BJ (cell line): ENCODE data around the gene SSBP3. TPM values are rescaled to one million over a fixed set of nuclear protein-coding genes. Genes with fewer than 3 reads are reported as not detected.

ENCODE experiments used
- CTCF ChIA-PET: fragments of 350-600 bp; formaldehyde crosslinking; extraction: SDS; loops from one replicate; lab custom pipeline; 2021; ENCODE audit warnings: antibody characterized with exemption, inconsistent platforms; lab: Yijun Ruan, JAX
- POLR2A ChIA-PET: fragments of 300-600 bp; sonication (Branson Sonifier 250); formaldehyde crosslinking; extraction: SDS; loops from one replicate; lab custom pipeline; 2021; ENCODE audit warnings: antibody characterized with exemption; lab: Charles Lee
- DNase-seq: peaks from one replicate; pipeline ENCODE4 v3.0.0-alpha.2; 2011; ENCODE audit warnings: low read depth
- H3K27me3 ChIP-seq: 2 replicates; pipeline ENCODE4 v1.6.0; 2011; ENCODE audit warnings: low read length; ENCODE audit not compliant: control insufficient read depth, insufficient read depth
- H3K36me3 ChIP-seq: 2 replicates; pipeline ENCODE4 v1.5.1; 2011; ENCODE audit warnings: low read length; ENCODE audit not compliant: control insufficient read depth, insufficient read depth
- H3K4me3 ChIP-seq: 2 replicates; pipeline ENCODE4 v1.5.1; 2011; ENCODE audit warnings: low read depth, mild to moderate bottlenecking, control low read depth, low read length
- CTCF ChIP-seq: IDR thresholded peaks from 2 replicates; pipeline ENCODE4 v1.5.1; 2011; ENCODE audit warnings: low read depth, mild to moderate bottlenecking, control low read depth, inconsistent platforms, low read length, moderate library complexity; ENCODE audit not compliant: insufficient read depth
- polyA plus RNA-seq: library from polyadenylated mRNA; depleted of rRNA; stranded (reverse); fragments of >200 nt; gene quantifications from 2 replicates; pipeline ENCODE4 v1.2.3, GENCODE V29; 2011

The SSBP3 gene
- polyA plus RNA-seq, 1 experiment = 25.9 TPM

- DNase-seq = no peak
- ChIA-PET CTCF (no interaction called here), POLR2A (no interaction called here)
- no peaks in the 10 kb centered on the region for H3K27me3 ChIP-seq
- peaks cover 4% of the 10 kb centered on the region for H3K36me3 ChIP-seq
- no peak for TF ChIP-seq CTCF
- no peak overlapping the region for H3K4me3 ChIP-seq
Observed at GRCh38 chr1:54376430-54377039, 29.7 kb downstream of the SSBP3 start.

GRCh38 chr1:54375712-54376429, 30.3 kb downstream of the SSBP3 start:
- CTCF ChIA-PET = interaction anchor here (0.8 kb wide), 1 partner anchor 28 kb away, joined by 4 read pairs; no protein-coding TSS in a partner anchor

GRCh38 chr1:54375298-54375697, 30.9 kb downstream of the SSBP3 start:
- Histone ChIP-seq H3K27me3 (no peaks in the 10 kb centered on the region), H3K36me3 (peaks cover 4% of the 10 kb centered on the region), H3K4me3 (no peak overlapping the region)
- CTCF ChIA-PET = interaction anchor here (0.8 kb wide), 1 partner anchor 29 kb away, joined by 4 read pairs; no protein-coding TSS in a partner anchor
- TF ChIP-seq CTCF = no peak
- POLR2A ChIA-PET = no interaction called here
- no peak for DNase-seq

More at GRCh38 chr1:54375712-54376429, 30.3 kb downstream of the SSBP3 start:
- no peak for DNase-seq
- TF ChIP-seq CTCF = no peak
- Histone ChIP-seq H3K27me3 (no peaks in the 10 kb centered on the region), H3K4me3 (no peak overlapping the region), H3K36me3 (peaks cover 4% of the 10 kb centered on the region)
- POLR2A ChIA-PET = no interaction called here

GRCh38 chr1:54374766-54375165, 31.4 kb downstream of the SSBP3 start:
- H3K27me3 ChIP-seq = no peaks in the 10 kb centered on the region
- DNase-seq = no peak
- H3K36me3 ChIP-seq = peaks cover 4% of the 10 kb centered on the region
- ChIA-PET POLR2A (no interaction called here), CTCF (no interaction called here)
- no peak overlapping the region for H3K4me3 ChIP-seq
- no peak for TF ChIP-seq CTCF

- no peak for DNase-seq
- TF ChIP-seq CTCF = no peak
- Histone ChIP-seq H3K4me3 (no peak overlapping the region), H3K27me3 (no peaks in the 10 kb centered on the region), H3K36me3 (peaks cover 1% of the 10 kb centered on the region; the same call in 1 of the 2 replicates)
- POLR2A ChIA-PET = no interaction called here
- CTCF ChIA-PET = no interaction called here
Observed at GRCh38 chr1:54372978-54373377, 33.2 kb downstream of the SSBP3 start.
